ENCODE measurements around the gene SLMAP.
"Not testable (repeated sequence)": the region's sequence is repeated elsewhere in the genome, so short reads cannot be mapped to it uniquely, and the experiment has no call there.

The SLMAP gene

DNA sequence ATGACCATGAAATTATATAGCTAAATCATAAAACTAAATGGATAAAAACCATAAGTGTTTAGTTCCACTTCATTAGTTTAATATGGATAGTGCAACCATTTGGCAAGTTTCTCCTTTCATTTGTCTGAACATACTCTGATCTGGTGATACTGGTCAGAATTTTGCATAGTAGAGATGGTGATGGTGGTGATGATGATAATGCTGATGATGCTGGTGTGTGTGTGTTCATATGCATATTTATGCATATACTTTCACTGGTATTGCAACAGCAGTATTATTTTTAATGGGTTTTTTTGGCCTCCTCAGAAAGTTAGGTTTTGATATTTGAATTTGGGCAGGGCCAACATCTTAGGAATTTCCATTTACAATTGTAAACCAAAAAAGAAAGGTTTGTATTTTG is 76.4 kb downstream of the SLMAP start:
- DNase-seq (ENCODE audit: low spot score) = no peak

DNA sequence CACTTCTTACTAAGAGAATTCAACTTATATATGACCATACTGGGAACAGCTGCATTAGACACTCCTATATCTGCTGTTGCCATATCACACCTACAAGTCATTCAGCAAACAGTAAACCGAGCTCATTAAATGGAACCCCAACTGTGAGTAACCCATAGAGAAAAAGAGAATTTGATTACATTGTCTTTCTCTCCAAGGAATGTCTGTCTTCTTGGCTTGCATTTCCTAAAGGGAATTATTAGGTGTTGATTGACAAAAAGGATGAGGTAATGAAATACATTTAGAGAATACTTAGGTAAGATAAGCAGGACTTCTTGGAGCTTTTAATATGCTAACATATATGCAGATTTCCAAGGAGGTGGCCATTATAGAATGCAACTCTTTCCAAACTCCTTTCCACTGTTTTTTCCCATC is 76.8 kb downstream of the SLMAP start:
- no peak for DNase-seq (ENCODE audit: low spot score)

DNA sequence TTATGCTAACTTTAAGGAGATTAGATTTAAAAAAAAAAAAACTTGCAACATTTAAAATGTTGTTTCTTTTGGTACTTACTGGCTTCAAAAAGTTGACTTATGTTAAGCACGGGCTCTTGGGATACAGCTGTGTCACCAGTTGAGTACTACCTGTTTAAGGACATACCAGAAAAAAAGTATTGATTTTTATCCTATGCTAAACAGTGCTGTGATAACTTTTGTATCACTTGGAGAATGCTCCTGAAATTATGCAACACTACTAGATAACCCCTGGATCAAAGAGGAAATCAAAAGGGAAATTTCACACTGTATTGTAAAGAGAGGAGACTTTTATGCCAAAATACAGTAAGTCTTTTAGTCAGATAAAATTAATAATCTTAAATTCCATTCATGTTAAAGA is 77.7 kb downstream of the SLMAP start:
- no peak for DNase-seq (ENCODE audit: low spot score)

DNA sequence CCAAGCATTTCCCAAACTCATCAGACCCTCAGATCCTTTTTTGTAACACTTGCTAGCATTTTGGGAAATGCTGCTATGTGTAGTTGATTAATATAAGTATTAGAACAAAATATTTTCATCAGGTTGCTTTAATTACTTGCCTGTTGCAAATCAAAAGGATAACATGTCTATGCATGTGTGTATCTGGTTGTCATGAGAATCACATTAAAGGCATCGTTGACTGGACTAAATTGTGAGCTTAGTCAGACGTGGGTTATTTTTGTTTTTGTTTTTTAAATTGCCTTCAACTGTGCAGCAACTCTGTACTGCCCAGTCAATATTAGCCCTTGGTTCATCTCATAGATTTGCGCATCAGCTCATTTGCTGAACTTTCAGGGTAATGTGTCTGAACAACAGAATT is 81.6 kb downstream of the SLMAP start:
- no peak for DNase-seq (ENCODE audit: low spot score)

DNA sequence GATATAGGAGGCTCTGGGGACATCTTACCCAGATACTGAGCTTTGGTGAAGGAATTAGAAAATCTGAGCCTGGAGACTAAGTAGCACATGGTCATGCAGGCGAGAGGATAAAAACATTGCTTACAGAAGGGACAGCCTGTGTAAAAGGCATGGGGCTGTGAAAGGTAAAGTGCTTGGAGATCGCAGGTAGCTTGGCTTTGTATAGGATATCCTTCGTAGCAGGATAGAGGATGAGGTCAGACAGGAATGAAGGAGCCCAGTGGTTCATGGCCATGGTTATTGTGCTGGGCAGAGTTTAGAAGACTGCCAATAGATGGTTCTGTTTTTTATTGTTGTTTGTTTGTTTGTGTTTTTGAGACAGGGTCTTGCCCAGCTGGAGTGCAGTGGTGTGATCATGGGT is 82.5 kb downstream of the SLMAP start:
- DNase-seq (ENCODE audit: low spot score) = no peak

DNA sequence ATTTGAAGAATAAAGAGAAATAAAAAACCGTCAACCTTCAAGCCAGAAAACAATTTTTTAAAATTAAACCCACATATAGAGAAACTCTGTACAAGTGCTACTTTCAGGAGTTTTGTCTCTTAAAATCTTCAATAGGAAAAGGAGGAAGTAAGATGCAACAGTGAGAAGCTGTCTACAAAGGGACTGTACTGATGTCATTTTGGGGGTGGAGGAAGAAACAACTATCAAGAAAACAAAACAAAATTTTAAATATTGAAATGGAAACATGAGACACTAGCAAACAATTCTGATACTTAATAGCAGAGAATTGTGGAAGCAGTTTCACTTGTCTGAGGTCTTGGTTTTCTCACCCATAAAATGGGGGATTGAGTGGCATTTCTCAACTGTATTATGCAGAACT is 84.4 kb downstream of the SLMAP start:
- DNase-seq (ENCODE audit: low spot score) = no peak

DNA sequence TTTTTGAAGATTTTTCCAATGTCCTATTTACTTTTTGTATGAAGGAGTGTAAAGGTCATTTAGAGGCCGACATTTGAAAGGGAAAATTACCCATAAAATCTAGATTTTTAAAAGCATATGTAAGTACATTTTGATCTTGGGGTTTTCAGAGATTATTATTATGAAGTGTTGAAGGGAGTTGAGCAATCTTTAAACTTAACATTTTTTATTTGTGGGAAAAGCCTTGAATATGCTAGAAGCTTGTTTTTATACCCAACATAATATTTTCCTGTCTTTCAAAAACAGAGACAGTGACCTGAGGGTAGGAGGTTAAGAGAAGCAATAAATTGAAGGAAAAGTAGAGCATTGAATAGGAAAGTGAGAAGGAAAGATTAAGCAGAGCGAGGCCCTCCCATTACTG is 85.7 kb downstream of the SLMAP start:
- no peak for DNase-seq (ENCODE audit: low spot score)

DNA sequence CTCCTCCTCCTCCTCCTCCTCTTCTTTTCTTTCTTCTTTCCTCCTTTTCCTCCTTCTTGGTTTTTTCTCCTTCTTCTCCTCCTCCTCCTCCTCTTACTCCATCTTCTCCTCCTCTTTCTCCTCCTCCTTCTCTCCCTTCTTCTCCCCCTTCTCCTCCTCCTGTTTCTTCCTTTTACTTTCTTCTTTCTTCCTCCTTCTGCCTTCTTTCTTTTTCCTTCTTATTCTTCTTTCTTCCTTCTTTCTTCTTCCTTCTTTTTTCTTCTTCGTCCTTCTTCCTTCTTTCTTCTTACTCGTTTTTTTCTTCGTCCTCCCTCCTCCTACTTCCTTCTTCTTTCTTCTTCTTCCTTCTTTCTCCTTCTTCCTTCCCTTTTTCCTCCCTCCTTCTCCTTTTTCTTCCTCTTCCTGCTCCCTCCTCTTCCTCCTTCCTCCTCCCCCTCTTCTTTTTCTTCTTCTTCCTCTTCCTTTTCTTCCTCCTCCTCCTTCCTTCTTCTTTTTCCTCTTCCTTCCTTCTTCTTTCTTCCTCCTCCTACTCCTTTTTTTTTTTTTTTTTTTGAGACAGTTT is 92.1 kb downstream of the SLMAP start:
- DNase-seq (ENCODE audit: low spot score) = no peak

DNA sequence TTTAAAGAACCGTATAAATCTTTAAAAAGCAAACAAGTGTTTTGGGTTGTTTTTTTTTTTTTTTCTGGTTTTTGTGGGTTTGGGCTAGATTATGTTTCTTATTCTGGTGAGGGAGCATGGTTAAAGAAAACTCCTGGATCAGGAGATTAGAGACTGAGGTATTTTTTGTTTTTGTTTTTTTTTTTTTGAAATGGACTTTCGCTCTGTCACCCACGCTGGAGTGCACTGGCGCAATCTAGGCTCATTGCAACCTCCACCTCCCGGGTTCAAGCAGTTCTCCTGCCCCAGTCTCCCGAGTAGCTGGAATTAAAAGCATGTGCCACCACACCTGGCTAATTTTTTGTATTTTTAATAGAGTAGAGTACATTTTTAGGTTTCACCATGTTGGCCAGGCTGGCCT is 95.2 kb downstream of the SLMAP start:
- DNase-seq (ENCODE audit: low spot score) = no peak

DNA sequence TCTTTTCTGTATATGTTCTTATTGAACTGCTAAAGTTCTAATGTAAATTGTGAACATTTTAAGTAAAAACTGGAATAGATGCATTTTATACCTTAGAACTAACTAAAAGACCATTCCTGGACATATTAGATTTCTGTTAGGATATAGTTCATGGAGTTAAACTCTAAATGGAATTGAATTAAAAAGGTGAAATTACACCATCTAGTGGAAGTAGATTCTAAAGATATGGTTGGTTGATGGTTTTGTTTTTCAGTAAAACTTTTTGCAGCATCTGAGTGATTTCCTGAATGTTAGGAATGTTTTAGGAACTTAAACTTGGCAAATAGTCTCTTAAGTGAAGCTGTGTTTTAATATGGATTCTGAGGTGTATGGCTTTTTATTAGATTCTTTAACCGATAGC is 96.8 kb downstream of the SLMAP start:
- DNase-seq (ENCODE audit: low spot score) = no peak

DNA sequence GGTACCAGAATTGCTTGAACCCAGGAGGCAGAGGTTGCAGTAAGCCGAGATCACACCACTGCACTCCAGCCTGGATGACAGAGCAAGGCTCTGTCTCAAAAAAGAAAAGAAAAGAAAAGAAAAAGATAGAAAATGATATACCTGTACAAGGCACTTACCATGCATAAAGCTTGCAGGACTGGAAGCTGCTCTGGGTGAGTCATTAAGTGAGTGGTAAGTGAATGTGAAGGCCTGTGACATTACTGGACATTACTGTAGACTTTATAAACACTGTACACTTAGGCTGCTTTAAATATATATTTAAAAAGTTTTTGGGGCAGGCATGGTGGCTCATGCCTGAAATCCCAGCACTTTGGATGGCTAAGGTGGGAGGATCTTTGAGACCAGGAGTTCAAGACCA is 99.2 kb downstream of the SLMAP start:
- DNase-seq (ENCODE audit: low spot score) = no peak

DNA sequence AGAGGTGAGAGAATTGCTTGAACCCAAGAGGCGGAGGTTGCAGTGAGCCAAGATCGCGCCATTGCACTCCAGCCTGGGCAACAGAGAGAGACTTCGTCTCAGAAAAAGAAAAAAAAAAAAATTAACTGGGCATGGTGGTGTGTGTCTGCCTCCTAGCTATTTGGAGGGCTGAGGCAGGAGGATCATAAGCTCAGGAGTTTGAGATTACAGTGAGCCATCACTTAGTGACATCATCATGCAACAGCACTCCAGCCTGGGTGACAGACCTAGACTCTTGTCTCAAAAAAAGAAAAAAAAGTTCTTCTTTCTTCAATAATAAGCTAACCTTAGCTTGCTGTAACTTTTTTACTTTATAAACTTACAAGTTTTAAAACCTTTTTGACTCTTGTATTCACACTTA is 99.8 kb downstream of the SLMAP start:
- no peak for DNase-seq (ENCODE audit: low spot score)

DNA sequence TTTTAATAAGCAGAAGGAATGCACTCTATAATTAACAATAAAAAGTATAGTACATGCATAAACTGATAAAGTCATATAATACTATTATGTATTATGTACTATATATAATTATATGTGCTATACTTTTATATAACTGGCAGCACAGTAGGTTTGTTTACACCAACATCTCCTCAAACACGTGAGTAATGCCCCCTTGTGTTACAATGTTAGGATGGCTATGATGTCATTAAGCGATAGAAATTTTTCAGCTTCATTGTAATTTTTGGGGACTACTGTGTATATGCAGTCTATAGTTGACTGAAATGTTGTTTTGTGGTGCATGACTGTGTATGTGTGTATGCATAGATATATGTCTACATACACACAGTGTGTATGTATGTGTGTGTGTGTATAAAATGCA is 100.6 kb downstream of the SLMAP start:
- no peak for DNase-seq (ENCODE audit: low spot score)

DNA sequence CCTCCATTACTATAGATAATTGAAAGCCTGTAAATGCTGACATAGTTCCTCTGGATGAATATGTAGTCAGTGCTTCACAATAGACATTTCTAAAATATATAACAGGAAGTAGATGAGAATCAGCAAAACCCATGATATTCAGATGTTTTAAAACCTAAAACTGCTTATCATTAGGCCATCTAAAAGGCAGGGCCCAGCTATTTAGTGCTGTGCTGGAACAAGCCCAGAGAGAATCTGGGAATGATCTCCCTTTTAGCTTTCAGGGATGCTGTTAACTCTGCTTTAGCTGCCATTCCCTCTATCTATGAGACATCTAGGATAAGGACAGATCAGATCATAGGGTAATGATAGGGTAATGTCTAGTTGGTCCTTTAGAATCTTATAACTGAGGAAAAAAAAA is 106.8 kb downstream of the SLMAP start:
- DNase-seq (ENCODE audit: low spot score) = no peak

DNA sequence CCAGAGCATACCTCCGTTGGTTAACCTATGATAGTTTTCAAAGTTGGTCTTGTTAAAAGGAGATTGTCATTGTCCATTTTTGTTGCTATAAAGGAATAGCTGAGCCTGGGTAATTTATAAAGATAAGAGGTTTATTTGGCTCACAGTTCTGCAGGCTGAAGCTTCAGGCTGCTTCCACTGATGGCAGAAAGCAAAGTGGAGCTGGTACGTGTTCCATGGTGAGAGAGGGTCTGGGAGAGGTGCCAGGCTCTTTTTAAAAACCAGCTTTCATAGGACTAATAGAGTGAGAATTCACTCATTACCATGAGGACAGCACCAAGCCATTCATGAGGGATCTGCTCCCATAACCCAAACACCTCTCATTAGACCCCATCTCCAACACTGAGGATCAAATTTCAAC is 107.3 kb downstream of the SLMAP start:
- DNase-seq (ENCODE audit: low spot score) = no peak

DNA sequence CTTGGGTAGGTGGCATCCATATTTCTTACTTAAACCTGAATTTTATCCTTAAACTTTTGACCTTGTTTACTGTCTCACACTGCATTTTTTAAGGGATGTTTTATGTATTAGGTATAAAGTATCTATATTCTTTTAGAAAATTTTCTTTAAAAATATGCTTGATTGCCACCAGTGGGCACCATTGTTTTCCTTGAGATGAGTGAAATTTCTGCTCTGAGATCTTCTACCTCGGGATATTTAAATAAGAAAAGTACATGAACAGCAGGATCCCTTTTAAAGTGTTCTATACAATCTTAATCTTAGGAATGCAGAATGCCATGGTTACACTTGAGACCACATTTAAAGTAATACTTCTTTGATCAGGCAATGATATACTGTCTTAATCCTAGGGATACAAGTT is 108.7 kb downstream of the SLMAP start:
- DNase-seq (ENCODE audit: low spot score) = no peak

DNA sequence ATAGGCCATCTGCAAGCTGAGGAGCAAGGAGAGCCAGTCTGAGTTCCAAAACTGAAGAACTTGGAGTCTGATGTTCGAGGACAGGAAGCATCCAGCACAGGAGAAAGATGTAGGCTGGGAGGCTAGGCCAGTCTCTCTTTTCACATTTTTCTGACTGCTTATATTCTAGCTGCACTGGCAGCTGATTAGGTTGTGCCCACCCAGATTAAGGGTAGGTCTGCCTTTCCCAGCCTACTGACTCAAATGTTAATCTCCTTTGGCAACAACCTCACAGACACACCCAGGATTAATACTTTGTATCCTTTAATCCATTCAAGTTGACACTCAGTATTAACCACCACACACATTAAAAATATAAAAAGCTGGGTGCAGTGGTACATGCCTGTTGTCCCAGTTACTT is 113.0 kb downstream of the SLMAP start:
- not testable (repeated sequence) for DNase-seq (ENCODE audit: low spot score)

DNA sequence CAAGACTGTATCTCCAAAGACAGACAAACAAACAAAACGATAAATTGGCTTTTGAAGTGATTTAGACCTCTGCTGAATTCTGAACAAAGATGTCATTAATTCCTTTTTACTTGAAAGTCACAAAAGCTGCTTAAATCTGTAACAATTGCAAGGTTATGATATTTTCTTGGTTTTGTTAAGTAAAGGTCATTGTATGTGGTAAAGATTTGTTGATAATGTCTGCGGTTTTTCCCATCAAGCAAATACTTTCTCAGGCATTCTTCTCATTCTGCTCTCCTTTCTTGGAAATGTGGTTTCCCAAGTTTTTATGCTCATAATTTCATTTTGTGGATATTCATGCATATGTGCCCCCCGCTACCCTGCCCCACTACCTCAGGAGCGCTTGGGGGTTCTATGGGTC is 116.5 kb downstream of the SLMAP start:
- DNase-seq (ENCODE audit: low spot score) = no peak

DNA sequence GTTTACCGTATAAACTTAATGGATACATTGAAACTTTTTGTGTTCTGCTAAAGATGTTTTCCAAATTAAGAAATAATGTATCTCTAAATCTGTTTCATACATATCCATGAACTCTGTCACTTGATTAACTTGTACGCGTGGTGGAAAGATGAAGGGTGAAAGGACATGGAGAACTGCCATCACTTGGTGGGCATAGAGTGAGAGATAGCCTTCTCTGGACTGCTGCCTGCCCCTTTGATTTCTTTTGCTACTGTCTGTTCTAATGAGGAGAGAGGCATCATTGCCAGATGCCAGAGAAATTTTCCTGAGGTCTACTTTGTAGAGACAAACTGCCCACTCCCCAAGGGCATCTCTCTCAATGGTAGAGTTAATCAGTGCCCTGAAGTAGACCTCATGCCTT is 120.5 kb downstream of the SLMAP start:
- no peak for DNase-seq (ENCODE audit: low spot score)

DNA sequence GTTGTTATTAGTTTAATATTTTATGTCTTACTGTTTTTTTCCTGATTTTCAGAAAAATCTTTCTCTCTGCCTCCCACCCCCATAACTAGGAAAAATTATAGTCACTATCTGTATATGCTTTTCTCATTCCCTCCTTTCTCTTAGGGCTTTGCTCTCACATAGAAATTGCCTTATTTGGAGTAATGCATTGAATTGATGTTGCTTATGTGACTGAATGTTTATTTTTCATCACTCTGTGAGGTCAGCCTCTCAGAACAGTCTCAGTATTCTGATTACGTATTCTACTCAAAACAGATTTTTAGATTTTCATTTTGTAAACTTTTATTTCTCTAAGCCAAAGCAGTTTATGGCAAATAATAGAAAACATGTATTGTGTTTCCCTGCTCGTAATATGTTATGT is 121.0 kb downstream of the SLMAP start:
- no peak for DNase-seq (ENCODE audit: low spot score)

DNA sequence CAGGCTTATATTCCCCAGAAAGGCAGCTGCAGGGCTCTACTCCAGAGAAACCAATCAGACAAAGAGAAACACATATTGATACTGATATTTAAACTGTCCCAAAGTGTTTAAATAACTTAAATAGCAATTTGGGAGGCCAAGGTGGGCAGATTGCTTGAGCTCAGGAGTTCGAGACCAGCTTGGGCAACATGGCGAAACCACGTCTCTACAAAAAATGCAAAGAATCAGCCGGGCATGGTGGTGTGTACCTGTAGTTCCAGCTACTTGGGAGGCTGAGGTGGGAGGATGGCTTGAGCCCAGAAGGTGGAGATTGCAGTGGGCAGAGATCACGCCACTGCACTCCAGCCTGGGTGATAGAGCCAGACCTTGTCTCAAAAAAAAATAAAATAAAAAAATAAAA is 128.3 kb downstream of the SLMAP start:
- not testable (repeated sequence) for DNase-seq (ENCODE audit: low spot score)

DNA sequence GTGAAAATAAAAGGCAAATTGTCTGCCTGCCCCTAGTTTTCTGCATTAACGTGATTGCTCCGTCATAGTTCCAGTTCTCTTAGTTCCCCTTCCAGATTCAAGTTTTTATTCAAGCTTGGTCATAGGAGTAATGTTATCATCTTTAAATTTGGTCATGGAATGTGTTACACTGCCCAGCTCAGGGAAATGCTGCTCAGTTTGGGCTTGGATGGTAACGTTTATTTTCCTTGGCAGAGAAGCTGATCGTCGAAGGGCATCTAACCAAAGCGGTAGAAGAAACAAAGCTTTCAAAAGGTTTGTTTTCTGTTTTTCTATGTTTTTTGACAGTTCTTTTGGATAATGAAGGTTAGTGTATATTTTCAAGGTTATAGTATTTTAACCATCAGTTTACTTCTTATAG is 133.7 kb downstream of the SLMAP start:
- peak; percentile 63 for DNase-seq (ENCODE audit: low spot score)

DNA sequence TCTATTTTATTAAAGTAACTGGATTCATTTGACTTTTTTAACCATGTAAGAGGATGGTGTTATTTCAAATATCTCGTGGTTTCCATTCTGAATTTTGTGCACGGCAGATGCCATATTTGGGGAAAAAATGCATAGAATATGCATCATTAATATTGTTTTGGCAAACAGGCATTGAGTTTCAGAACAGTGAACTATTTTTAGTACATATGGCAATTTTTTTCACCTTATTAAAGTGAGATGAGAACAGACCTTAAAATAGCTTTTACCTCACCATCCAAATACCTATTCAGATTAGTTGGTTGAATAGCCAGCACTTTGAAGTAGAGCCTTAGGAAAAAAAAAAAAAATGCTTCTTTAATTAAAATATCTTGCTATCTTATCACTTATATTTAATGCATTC is 134.8 kb downstream of the SLMAP start:
- peak; percentile 32 for DNase-seq (ENCODE audit: low spot score)

DNA sequence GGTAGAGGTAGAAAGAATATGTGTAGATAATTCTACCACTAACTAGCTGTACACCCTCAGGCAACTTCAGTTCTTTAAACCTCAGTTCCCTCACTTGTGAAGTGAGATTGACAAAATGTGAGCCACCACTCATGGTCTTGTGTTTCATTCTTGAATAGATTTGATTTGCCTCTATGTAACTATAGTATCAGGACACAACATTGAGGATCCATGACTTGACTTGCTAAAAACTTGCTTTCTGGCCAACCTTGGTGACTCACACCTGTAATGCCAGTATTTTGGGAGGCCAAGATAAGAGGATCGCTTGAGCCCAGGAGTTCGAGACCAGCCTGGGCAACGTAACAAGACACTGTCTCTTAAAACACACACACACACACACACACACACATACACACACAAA is 136.3 kb downstream of the SLMAP start:
- no peak for DNase-seq (ENCODE audit: low spot score)

DNA sequence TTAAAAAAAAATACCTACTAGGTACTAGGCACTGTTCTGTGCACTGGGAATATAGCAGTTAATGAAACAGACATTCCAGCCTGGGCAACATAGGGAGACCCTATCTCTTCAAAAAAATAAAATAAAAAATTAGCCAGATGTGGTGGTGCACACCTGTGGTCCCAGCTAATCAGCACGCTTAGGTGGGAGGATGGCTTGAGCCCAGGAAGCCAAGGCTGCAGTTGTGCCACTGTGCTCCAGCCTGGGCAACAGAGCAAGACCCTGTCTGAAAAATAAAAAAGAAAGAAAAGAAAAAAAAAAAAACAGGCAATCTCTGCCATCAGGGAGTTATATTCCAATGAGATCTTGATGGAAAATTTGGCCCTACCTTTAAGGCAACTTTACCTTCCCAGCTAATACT is 137.0 kb downstream of the SLMAP start:
- no peak for DNase-seq (ENCODE audit: low spot score)

All from cerebellar cortex (tissue), 1 donor.